ENCODE data around the gene PPFIBP1. TPM values are rescaled to one million over a fixed set of nuclear protein-coding genes. Genes with fewer than 3 reads are reported as not detected.
A peak's percentile ranks its signal among the peaks of the same experiment; 100 is the strongest.

The PPFIBP1 gene
- total and polyA plus RNA-seq, 2 of the 13 experiments (the other 11 are each of a cell fraction or from before 2014, with no cell fraction given): 16.2 to 21.8 TPM

GRCh38 chr12:27523642-27524493, at the start of gene PPFIBP1 (continued):
- TF ChIP-seq ZHX1 (CRISPR knock-in tag; IDR thresholded peaks at IDR 0.05; ENCODE audit: low read depth) (no peak), ZBTB7A (CRISPR knock-in tag; IDR thresholded peaks at IDR 0.05) (no peak), ZFP1 (CRISPR knock-in tag; IDR thresholded peaks at IDR 0.05) (no peak), SIX1 (CRISPR knock-in tag; IDR thresholded peaks at IDR 0.05; ENCODE audit: borderline replicate concordance) (no peak), EZH2 (conservative IDR thresholded peaks at IDR 0.05; ENCODE audit: low read depth, low read length) (no peak), FOXO1 (CRISPR knock-in tag; IDR thresholded peaks at IDR 0.05) (peak; percentile 37; the same call in 1 of the 2 replicates), RAD51 (IDR thresholded peaks at IDR 0.05; ENCODE audit: borderline replicate concordance) (no peak), ZNF704 (CRISPR knock-in tag; IDR thresholded peaks at IDR 0.05; ENCODE audit: borderline replicate concordance) (no peak), SNRNP70 (IDR thresholded peaks at IDR 0.05; ENCODE audit: low read depth, low read length) (no peak), LRRFIP1 (CRISPR knock-in tag; conservative IDR thresholded peaks at IDR 0.05) (no peak), KDM5B (CRISPR knock-in tag; IDR thresholded peaks at IDR 0.05; ENCODE audit: borderline replicate concordance) (no peak; the same call in 1 of the 2 replicates), MEF2D (CRISPR knock-in tag; IDR thresholded peaks at IDR 0.05) (peak; percentile 35; the same call in 1 of the 2 replicates), ZBTB33 (CRISPR knock-in tag; IDR thresholded peaks at IDR 0.05) (no peak), ZNF691 (CRISPR knock-in tag; IDR thresholded peaks at IDR 0.05; ENCODE audit: borderline replicate concordance, low read depth) (no peak), NR2C2 (CRISPR knock-in tag; IDR thresholded peaks at IDR 0.05; ENCODE audit: borderline replicate concordance) (0 out of 2 replicates have a peak, but pooled peaks have one; percentile 5), PHF8 (CRISPR knock-in tag; IDR thresholded peaks at IDR 0.05) (peak; percentile 76), POLR2A (IDR thresholded peaks at IDR 0.05; ENCODE audit: insufficient read depth in 1 of 2, low read depth in 2 of 2, low read length in 2 of 2) (peak; percentile 89 to 92), KLF11 (CRISPR knock-in tag; IDR thresholded peaks at IDR 0.05) (no peak; the same call in 1 of the 2 replicates)
